HCT116 (cell line): ENCODE results near the gene OR2AG2. TPM values are rescaled to one million over a fixed set of nuclear protein-coding genes. Genes with fewer than 3 reads are reported as not detected.
A peak's percentile ranks its signal among the peaks of the same experiment; 100 is the strongest.

Experiments used
- ATAC-seq: fragments of 200-7000 bp; cut with Tn5 transposase; 2 replicates; pipeline ENCODE4 v1.9.1; 2020; ENCODE audit warnings: mild to moderate bottlenecking, moderate library complexity
- BruUV-seq: library from RNA; stranded (reverse); fragments of 400-500 nt; replicated peaks from 2 replicates; lab custom pipeline; 2021; lab: Mats Ljungman, UMichigan
- CTCF ChIA-PET: fragments of 300-600 bp; sonication (Branson Sonifier 250); formaldehyde crosslinking; loops from one replicate; lab custom pipeline; 2021; ENCODE audit warnings: antibody characterized with exemption; lab: Charles Lee
- POLR2A ChIA-PET: fragments of 300-600, 350-600 bp; sonication (Branson Sonifier 250); formaldehyde crosslinking; loops from one replicate; lab custom pipeline; 2021; ENCODE audit warnings: antibody characterized with exemption; lab: Charles Lee
- RAD21 ChIA-PET, 2 experiments: fragments of 300-600 bp; sonication (Branson Sonifier 250); formaldehyde crosslinking; loops; one replicate each; lab custom pipeline; 2023; ENCODE audit warnings: low total read pairs in 2 of 2; ENCODE audit not compliant: uncharacterized antibody in 2 of 2, unreplicated experiment in 2 of 2, low non-redundant PET in 1 of 2; lab: Charles Lee
- DNase-seq: peaks from one replicate; pipeline ENCODE4 v3.0.0-alpha.2; 2010; ENCODE audit warnings: low read depth, low spot score
- H2AFZ ChIP-seq: fragments of 200-600 bp; shearing (Covaris generic), sonication (generic); 2 replicates; pipeline ENCODE4 v1.6.1; 2017; ENCODE audit warnings: low read depth, mixed run types, mixed read lengths, antibody characterized with exemption, low read length; ENCODE audit not compliant: poor library complexity, severe bottlenecking
- H3K27ac ChIP-seq: 2 replicates; pipeline ENCODE4 v1.5.1; 2012; ENCODE audit warnings: low read depth, low read length
- H3K27me3 ChIP-seq: fragments of 200-600 bp; sonication (generic); 2 replicates; pipeline ENCODE4 v1.6.1; 2016; ENCODE audit warnings: mixed run types, low read length, mixed read lengths; ENCODE audit not compliant: insufficient read depth
- H3K36me3 ChIP-seq, 2 experiments: fragments of 200-500 bp in 1 of 2; fragments of 200-600 bp in 1 of 2; sonication (Bioruptor generic) in 1 of 2; sonication (generic) in 1 of 2; 2 replicates each; pipeline versions ENCODE4 v1.5.1 to v1.6.1; 2014 to 2016; ENCODE audit warnings: low read length in 2 of 2, inconsistent platforms in 1 of 2, mixed read lengths in 1 of 2, mixed run types in 1 of 2; ENCODE audit not compliant: insufficient read depth in 2 of 2, control insufficient read depth in 1 of 2
- H3K4me1 ChIP-seq, 2 experiments: fragments of 200-600 bp in 1 of 2; sonication (generic) in 1 of 2; 2 replicates each; pipeline versions ENCODE4 v1.5.1 to v1.6.1; 2012 to 2017; ENCODE audit warnings: low read length in 2 of 2, inconsistent platforms in 1 of 2, mild to moderate bottlenecking in 1 of 2, mixed read lengths in 1 of 2, mixed run types in 1 of 2, moderate library complexity in 1 of 2; ENCODE audit not compliant: insufficient read depth in 2 of 2, control insufficient read depth in 1 of 2
- H3K4me2 ChIP-seq: fragments of 200-600 bp; sonication (generic); 2 replicates; pipeline ENCODE4 v1.6.1; 2017; ENCODE audit warnings: mixed run types, low read length, mixed read lengths
- H3K4me3 ChIP-seq, 2 experiments: fragments of 200-600 bp in 1 of 2; sonication (generic) in 1 of 2; replicated peaks in 1 of 2; 2 replicates each; pipeline ENCODE4 v1.5.1; 2011 to 2016; ENCODE audit warnings: low read length in 2 of 2, control low read depth in 1 of 2, low read depth in 1 of 2, mild to moderate bottlenecking in 1 of 2, mixed read lengths in 1 of 2, mixed run types in 1 of 2
- H3K79me2 ChIP-seq: fragments of 200-600 bp; sonication (generic); 2 replicates; pipeline ENCODE4 v1.6.1; 2017; ENCODE audit warnings: mild to moderate bottlenecking, mixed run types, low read length, moderate library complexity, mixed read lengths; ENCODE audit not compliant: insufficient read depth
- H3K9ac ChIP-seq: fragments of 200-600 bp; sonication (generic); 2 replicates; pipeline ENCODE4 v1.6.1; 2016; ENCODE audit warnings: low read length, mixed read lengths
- H3K9me2 ChIP-seq: fragments of 200-600 bp; sonication (generic), shearing (Covaris generic); 2 replicates; pipeline ENCODE4 v1.6.1; 2017; ENCODE audit warnings: mixed run types, mild to moderate bottlenecking, moderate library complexity; ENCODE audit not compliant: insufficient read depth
- H3K9me3 ChIP-seq, 2 experiments: fragments of 200-500 bp in 1 of 2; fragments of 200-600 bp in 1 of 2; sonication (Bioruptor generic) in 1 of 2; sonication (generic) in 1 of 2; 2 replicates each; pipeline ENCODE4 v1.6.1; 2014 to 2017; ENCODE audit warnings: low read length in 2 of 2, mixed read lengths in 2 of 2, inconsistent platforms in 1 of 2, low read depth in 1 of 2, mild to moderate bottlenecking in 1 of 2, mixed run types in 1 of 2, moderate library complexity in 1 of 2; ENCODE audit not compliant: control insufficient read depth in 1 of 2, insufficient read depth in 1 of 2
- H4K20me1 ChIP-seq: fragments of 200-600 bp; sonication (generic), shearing (Covaris generic); 2 replicates; pipeline ENCODE4 v1.6.1; 2017; ENCODE audit warnings: mixed run types, mild to moderate bottlenecking, moderate library complexity; ENCODE audit not compliant: insufficient read depth
- EGR1 ChIP-seq: IDR thresholded peaks from 2 replicates; pipeline ENCODE4 v1.6.1; 2012; ENCODE audit warnings: low read depth
- EZH2 ChIP-seq: fragments of 200-600 bp; sonication (generic); IDR thresholded peaks from 2 replicates; pipeline ENCODE4 v1.6.1; 2017; ENCODE audit warnings: antibody characterized with exemption, mixed run types
- EZH2phosphoT487 ChIP-seq: fragments of 200-600 bp; IDR thresholded peaks from 2 replicates; pipeline ENCODE4 v1.6.1; 2018; ENCODE audit warnings: antibody characterized with exemption, borderline replicate concordance
- FOSL1 ChIP-seq: IDR thresholded peaks from 2 replicates; pipeline ENCODE4 v1.6.1; 2012; ENCODE audit warnings: low read depth
- MAX ChIP-seq: IDR thresholded peaks from 2 replicates; pipeline ENCODE4 v1.6.1; 2012
- POLR2A ChIP-seq: IDR thresholded peaks from 2 replicates; pipeline ENCODE4 v1.7.0; 2011; ENCODE audit warnings: borderline replicate concordance; ENCODE audit not compliant: insufficient read depth, insufficient read length; ENCODE audit errors: extremely low read depth
- RAD21 ChIP-seq: IDR thresholded peaks from 2 replicates; pipeline ENCODE4 v1.6.1; 2012; ENCODE audit warnings: low read depth, mild to moderate bottlenecking
- ZNF274 ChIP-seq: fragments of 200-500 bp; sonication (Bioruptor generic); IDR thresholded peaks from 2 replicates; pipeline ENCODE4 v1.6.1; 2014; ENCODE audit warnings: mild to moderate bottlenecking, low read depth, low read length, inconsistent platforms
- intact Hi-C: fragments of 100-400 bp; cut with micrococcal nuclease; formaldehyde crosslinking; loops from 2 replicates; pipeline ENCODE4 v1.10.0; 2022
- total RNA-seq: library from RNA; stranded (reverse); gene quantifications from one replicate; pipeline ENCODE4 v1.2.1, GENCODE V29; 2021; ENCODE audit not compliant: unreplicated experiment

The OR2AG2 gene
- total RNA-seq, 1 experiment from 2014 or later = 0.07 TPM

GRCh38 chr11:6817694-6818093, 45.9 kb upstream of the OR2AG2 start:
- intact Hi-C loops = loop anchor here (10.0 kb wide), 1 partner anchor 457 kb away; no protein-coding TSS in a partner anchor
- Histone ChIP-seq H2AFZ (no peak overlapping the region), H3K36me3 (no peaks in the 10 kb centered on the region), H3K4me2 (no peak overlapping the region), H3K9me3 (no peaks in the 10 kb centered on the region), H3K9ac (no peak overlapping the region), H4K20me1 (0 out of 2 replicates have a peak, but pooled peaks cover 3% of the 10 kb centered on the region), H3K4me1 (no peaks in the 10 kb centered on the region), H3K4me3 (no peak overlapping the region), H3K9me2 (no peaks in the 10 kb centered on the region), H3K79me2 (no peaks in the 10 kb centered on the region), H3K27ac (no peak overlapping the region), H3K27me3 (no peaks in the 10 kb centered on the region; the same call in 1 of the 2 replicates)
- CTCF ChIA-PET = no interaction called here
- ATAC-seq (peak; percentile 50; the same call in 1 of the 2 replicates), DNase-seq (no peak)
- RAD21 ChIA-PET = no interaction called here
- POLR2A ChIA-PET = no interaction called here
- TF ChIP-seq RAD21 (peak; percentile 33; the same call in 1 of the 2 replicates), EZH2phosphoT487 (no peak)
- BruUV-seq = no TSS peak

GRCh38 chr11:6813656-6814055, 41.9 kb upstream of the OR2AG2 start:
- Histone ChIP-seq H3K4me2 (no peak overlapping the region), H3K9me3 (no peaks in the 10 kb centered on the region), H4K20me1 (no peaks in the 10 kb centered on the region), H3K27ac (no peak overlapping the region), H2AFZ (no peak overlapping the region), H3K4me1 (no peaks in the 10 kb centered on the region), H3K27me3 (peaks cover 3% of the 10 kb centered on the region), H3K36me3 (no peaks in the 10 kb centered on the region), H3K4me3 (no peak overlapping the region), H3K9me2 (no peaks in the 10 kb centered on the region), H3K9ac (no peak overlapping the region), H3K79me2 (no peaks in the 10 kb centered on the region)
- POLR2A ChIA-PET = no interaction called here
- DNase-seq (no peak), ATAC-seq (no peak)
- no TSS peak for BruUV-seq
- CTCF ChIA-PET = no interaction called here
- intact Hi-C loops = loop anchor here (10.0 kb wide), 1 partner anchor 461 kb away; no protein-coding TSS in a partner anchor
- TF ChIP-seq EZH2phosphoT487 (no peak), FOSL1 (no peak), MAX (no peak), POLR2A (no peak), EGR1 (no peak), ZNF274 (no peak), EZH2 (no peak)
- TF ChIP-seq, all 23 proteins: peak for 0
- RAD21 ChIA-PET = no interaction called here
